GM12865 (cell line): Measurements from ENCODE around the gene TUT1.
A peak's percentile ranks its signal among the peaks of the same experiment; 100 is the strongest.

ENCODE experiments used
- DNase-seq: peaks from one replicate; pipeline ENCODE4 v3.0.0; 2010; ENCODE audit warnings: low read depth
- H3K4me3 ChIP-seq: 2 replicates; pipeline ENCODE4 v1.5.1; 2011; ENCODE audit warnings: mild to moderate bottlenecking, low read depth, low read length, control low read depth
- TF ChIP-seq, protein P1 (sequence below): IDR thresholded peaks from 2 replicates; pipeline ENCODE4 v1.5.1; 2011; ENCODE audit warnings: low read length, control low read depth, low read depth, inconsistent platforms; ENCODE audit not compliant: insufficient read depth; ENCODE audit errors: missing control alignments

Gene TUT1

DNA sequence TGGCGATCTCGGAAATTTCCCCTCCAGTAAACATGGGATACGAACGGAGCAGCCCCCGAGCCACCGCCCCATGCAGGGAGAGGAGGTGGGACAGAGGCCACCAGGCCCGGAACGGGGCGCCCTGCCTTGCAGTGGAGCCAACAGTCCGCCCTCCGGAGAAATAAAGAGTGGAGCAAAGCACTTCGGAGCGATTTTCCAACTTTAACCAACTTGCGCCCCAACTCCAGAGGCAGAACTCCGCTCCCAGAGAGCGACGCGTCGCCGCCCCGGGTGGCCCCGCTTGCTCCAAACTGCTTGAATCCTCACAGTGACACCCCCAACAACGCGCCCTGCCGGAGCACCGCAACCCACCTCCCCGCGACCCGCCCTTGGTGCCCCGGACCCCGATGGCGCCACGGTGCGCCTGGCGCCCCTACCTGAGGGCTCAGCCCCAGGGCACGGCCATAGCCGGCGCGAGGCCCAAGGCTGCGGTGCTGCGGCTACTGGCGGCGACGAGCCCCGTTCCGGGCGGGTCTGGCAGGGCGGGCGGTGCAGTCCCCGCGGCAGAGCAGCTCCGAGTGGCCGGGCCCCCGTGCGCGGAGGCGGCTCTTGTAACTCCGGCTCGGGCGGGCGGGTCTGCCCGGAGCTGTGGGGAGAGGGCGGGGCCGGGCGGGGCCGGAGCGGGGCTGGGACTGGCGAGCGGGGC is 44.9 kb downstream of the TUT1 start, which contains the start of gene AHNAK:
Gene AHNAK, minus strand, starts transcription at position 563 of the 685 bp plus-strand sequence. CDS start 10,708 bp downstream, outside the sequence.
- H3K4me3 ChIP-seq = peak within 1 kb of the TSS; percentile 77
- peak; percentile 79 for DNase-seq
- TF ChIP-seq, protein P1, sequence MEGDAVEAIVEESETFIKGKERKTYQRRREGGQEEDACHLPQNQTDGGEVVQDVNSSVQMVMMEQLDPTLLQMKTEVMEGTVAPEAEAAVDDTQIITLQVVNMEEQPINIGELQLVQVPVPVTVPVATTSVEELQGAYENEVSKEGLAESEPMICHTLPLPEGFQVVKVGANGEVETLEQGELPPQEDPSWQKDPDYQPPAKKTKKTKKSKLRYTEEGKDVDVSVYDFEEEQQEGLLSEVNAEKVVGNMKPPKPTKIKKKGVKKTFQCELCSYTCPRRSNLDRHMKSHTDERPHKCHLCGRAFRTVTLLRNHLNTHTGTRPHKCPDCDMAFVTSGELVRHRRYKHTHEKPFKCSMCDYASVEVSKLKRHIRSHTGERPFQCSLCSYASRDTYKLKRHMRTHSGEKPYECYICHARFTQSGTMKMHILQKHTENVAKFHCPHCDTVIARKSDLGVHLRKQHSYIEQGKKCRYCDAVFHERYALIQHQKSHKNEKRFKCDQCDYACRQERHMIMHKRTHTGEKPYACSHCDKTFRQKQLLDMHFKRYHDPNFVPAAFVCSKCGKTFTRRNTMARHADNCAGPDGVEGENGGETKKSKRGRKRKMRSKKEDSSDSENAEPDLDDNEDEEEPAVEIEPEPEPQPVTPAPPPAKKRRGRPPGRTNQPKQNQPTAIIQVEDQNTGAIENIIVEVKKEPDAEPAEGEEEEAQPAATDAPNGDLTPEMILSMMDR = no peak

DNA sequence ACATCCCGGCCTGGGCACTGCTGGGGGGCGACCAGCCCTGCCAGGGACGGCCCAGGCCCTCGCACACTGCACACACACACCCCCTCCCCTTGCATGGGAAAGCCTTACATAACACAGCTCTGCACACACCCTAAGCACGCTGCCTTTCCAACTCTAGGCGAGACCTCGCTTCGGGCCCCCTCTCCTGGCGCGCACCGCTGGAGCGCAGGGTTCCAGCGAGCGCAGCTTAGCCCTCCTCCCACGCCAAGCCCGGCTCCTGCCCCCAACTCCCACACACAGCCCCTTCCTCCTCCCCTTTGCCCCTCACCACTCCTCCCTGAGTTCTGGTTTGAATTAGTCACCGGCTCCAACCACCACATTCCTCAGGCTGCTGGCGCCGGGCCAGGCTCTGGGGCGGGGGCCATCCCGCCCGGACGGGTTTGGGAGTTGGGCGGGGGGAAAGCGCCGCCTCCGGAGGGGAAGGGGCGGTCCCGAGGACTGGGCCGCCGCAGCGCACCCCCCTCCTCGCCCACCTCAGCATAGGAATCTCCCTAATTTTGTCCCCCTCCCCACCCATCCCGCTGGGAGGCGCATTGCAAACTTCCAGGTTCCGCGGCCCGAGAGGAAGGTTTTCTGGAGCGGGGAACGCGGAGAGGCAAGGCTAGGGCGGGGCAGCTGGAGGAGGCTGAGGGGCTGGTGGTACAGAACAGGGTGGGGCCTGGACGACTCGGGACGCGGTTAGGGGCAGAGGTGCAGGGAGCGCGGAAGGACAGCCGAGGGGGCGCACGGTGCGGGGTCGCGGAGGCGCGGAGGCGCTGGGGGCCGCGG is 45.7 kb downstream of the TUT1 start:
- peak; percentile 47 for DNase-seq
- TF ChIP-seq, protein P1 = no peak
- H3K4me3 ChIP-seq = peak overlapping the region; percentile 77

DNA sequence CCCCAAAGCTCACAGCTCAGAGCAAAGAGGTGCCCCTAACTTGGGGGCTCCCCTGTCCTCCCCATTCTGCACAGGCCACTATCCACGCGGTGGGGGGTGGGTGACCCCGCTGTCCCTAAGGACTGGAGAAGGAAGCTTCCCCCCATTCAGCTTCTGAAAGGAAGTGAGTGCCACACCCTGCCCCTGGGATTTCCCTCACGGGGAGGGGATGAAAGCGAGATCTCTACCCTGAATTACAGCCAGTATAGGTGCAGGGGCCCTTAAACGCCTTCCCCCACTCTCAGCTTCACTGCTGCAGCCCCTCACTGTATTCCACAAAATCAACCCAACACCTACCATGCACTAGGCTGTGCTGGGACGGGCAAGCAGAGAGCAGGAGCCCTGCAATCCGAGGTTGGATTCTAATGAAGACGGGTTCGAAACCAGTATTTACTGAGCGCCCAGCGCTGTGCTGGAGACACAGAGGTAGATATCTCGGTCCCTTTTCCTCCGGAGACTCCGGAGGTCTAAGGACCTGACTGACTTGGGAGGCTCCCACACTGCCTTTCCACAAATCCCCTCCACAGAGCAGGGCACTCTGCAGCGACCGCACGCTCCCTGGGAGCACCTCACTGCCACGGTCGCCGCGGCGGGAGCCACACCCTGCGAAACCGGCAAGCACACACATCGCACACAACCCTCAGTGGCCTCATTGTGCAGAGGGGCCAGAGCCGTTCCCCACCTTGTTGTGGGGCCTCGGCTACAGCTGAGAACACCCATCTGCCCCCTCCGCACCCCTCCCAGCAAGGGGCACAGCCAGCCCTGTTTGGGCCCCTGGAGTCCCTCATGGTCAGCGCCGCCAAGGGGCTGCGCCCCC is 46.5 kb downstream of the TUT1 start:
- TF ChIP-seq, protein P1 = no peak
- peak; percentile 55 for DNase-seq
- H3K4me3 ChIP-seq = peak overlapping the region; percentile 77

DNA sequence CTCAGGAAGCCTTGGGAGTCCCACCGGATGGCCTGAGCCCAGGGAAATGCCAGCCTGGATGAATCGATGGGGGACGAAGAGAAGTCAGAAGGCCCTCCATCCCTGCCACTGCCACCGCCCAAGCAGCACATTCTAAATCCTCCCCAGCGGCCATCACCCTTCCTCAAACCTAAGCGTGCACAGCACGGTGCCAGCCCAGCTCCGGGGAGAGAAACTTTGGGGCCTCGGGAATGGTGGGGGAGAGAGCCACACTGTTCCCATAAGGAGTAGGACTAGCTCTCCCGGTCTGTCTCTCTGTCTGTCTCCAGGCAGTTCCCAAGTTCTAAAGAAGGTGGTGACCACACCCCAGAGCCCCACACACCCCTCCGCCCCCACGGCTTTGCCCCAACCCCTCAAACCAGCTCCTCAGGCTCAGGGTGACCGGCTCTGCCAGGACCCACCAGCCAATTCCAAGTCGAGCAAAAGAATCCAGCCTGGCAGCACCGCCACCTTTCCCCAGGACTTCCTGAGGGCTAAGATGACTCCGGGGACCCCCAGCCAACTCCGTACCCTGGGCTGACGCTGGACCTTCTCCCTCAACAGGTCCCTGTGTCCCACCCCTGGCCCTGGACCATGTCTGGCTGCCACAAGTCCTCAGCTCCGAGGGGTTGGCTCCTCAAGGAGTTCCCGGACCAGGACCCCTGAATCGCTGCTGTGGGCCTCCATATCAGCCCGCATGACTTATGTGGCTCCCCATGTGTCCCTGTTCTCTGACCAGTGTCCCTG is 47.5 kb downstream of the TUT1 start:
- peak overlapping the region; percentile 77 for H3K4me3 ChIP-seq
- no peak for DNase-seq
- TF ChIP-seq, protein P1 = no peak

DNA sequence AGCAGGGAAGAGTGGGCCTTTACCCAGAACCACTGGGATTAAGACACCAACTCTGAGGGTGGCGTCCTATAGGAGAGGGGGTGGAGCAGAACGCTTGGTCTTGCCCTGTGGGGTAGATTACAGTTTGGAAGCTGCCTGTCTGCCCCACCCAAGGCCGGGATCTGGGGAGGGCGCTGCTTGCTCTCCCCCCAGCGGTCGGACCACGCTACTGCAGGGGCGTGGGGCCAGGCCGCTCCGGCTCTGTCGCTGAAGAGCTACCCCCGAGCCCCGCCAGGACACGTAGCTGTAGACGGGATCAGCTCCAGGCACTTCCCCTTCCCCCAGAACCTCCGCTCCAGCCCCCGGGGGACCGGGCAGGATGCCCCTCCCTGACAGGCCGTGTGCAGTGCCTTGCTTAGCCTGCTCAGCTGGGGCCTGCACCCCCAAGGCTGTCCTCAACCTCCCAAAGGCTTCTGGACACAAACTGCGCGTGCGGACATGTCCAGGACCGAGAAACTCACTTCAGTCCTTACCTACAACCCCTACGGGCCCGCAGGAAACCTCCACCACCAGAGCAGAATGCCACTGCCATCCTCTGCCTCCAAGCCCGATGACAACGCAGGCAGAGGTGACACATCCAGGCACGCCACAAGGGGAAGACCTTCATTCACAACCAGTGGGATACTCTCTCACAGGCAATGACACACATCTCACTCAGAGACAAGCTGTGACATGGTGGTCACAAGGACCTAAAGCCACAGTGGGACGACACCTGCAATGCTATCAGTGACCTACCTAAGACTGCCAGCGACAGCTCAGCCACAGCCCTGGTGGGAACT is 48.4 kb downstream of the TUT1 start:
- peak; percentile 88 for DNase-seq
- TF ChIP-seq, protein P1 = peak; percentile 99
- peak overlapping the region; percentile 77 for H3K4me3 ChIP-seq
